HG03097 (cell line): ENCODE data around the gene TMEM252.

ENCODE experiments used
- ATAC-seq: cut with Tn5 transposase; IDR thresholded peaks from one replicate; pipeline ENCODE4 v1.9.1; 2021; ENCODE audit not compliant: unreplicated experiment, low FRiP score

The TMEM252 gene

GRCh38 chr9:68545033-68545705 is 4.5 kb upstream of the TMEM252 start:
- no peak for ATAC-seq

DNA sequence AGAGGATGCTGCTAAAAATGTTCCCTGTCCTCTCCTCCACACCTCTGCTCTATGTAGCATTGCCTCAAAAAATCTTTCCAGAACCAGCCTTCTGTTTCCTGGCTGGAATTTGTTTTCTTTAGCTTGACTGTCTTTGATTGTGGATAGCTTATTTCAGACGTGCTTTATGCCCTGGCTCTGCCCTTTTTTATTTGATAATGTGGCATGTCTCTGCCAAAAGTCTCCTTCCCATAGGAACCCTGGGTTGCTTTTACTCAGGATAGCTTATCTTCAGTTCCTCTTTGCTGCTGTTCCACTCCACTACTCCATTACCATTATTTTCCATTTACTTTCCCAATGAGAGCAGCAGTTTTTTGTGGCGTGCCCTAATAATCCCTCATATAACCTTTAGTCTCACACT is 885 bp upstream of the TMEM252 start:
- no peak for ATAC-seq

DNA sequence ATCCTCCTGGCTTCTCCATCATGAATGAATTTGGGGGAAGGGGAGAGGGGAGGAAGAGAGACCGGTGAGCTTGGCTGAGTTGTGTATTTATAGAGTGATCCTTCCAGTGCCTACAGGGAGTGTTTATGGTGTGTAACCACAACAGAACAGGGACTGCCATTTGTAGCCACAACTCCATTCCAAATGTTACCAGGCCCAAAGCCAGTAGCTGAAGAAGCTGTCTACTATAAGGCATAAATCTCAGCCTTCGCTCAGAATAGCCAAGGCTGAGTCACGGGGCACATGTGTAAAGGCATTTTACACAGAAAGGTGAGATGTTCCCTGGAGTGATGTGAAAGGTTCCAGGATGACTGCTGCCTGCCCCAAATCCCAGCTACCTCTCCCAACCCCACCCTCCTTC is 2.5 kb downstream of the TMEM252 start:
- no peak for ATAC-seq

DNA sequence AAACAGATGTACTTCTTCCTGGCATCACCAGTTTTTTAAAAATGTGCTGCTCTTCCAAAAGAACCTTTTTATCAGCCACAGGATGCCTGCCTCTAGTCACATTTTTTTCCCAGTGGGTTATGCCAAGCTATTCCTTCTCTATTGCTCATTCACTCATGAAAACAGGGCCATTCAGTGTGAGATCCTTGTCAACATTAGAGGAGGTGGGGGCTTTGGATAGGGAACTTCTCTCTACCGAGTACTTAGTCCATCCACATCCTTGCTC is 3.1 kb downstream of the TMEM252 start:
- ATAC-seq = no peak

- ATAC-seq = no peak
Measured at GRCh38 chr9:68536876-68537615, 3.6 kb downstream of the TMEM252 start.

DNA sequence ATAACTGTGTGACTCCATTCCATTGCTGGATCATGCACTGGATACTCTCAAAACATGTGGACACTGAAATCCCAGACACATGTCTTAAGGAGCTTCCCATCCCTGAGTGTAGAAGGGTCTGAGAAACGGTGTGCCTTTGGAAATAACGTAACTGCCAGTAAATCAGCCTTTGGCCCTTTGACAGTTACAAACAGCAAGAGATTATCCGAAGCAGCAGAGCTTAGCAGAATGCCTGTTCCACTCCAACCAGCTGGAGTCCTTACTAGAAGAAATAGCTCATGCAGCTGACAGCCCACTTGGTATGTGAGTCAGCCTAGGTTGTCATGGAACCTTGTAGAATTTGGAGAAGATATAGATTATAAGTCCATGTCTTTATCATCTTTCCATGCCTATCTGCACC is 7.0 kb downstream of the TMEM252 start:
- ATAC-seq = no peak

- no peak for ATAC-seq
Measured at GRCh38 chr9:68532131-68532530, 8.6 kb downstream of the TMEM252 start.

DNA sequence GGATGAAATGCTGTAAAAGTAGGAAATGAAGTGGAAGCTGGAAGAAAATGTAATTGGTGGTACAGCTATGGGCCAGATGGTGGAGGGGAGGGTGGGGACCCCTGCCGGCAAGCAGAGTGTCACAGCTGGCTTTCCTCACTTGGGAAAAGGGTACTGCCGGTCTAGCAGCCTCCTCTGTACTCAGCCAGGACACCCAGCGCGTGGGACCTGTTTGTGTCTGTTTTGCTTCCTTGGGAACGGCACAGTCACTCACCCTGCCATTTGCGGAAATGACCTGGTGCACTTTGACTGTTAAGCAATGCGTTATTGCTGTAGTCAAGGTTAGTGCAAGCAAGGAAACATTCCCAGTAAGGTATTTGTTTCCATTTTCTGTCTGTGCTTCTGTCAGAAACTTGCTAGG is 10.1 kb downstream of the TMEM252 start:
- no peak for ATAC-seq

GRCh38 chr9:68523367-68523936 is 17.2 kb downstream of the TMEM252 start:
- no peak for ATAC-seq

DNA sequence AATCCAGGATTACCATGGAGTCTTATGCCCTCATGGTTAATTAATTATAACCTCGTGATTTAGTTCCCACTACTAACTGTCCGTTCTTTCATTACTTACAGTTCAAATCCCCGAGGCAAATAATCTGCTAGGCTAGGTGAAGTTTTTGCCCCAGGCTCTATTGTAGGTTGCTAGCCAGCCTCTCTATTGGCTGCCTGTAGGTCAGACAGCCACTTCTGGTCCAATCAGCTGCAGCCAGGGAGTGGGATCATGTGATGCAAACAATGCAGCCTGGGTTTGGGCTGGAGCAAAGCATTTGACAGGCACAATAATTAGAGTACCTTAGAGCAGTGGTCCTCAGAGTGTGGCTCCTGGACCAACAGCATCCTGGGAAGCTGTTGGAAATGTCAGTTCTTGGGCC is 17.7 kb downstream of the TMEM252 start:
- no peak for ATAC-seq

- no peak for ATAC-seq
Measured at GRCh38 chr9:68522131-68522530, 18.6 kb downstream of the TMEM252 start.

DNA sequence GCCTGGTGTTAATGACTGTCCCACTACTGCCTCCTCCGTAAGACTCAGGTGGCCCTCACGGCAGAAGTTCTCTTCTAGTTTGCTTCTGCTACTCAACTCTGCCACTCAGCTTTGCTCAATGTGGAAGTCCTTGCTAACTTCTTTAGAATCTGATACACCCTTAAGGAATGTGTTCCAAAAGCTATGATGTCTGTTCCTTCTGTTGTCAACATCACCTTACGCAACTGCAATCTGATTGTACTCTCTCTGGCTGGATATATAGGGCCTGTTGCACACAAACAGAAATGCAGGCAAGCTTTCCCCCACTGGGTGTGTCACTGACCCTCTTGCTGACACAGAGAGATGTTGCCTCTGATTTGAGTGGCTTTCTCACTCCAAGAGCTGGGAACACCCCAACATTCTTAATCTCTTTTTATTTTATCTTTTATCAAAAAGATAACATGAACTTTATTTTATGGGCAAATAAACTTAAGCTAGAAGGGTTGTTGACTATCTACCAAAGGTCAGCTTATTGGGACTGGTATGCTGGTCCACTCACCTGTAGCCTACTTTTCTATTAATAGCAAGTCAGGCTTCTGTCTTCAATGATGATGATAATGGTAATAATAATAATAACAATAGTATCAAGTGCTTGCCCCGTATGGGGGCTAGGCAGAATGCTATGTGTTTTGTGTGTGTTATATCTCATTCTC is 25.2 kb downstream of the TMEM252 start:
- no peak for ATAC-seq

GRCh38 chr9:68513981-68514380 is 26.7 kb downstream of the TMEM252 start:
- ATAC-seq = no peak

GRCh38 chr9:68513385-68513784 is 27.3 kb downstream of the TMEM252 start:
- ATAC-seq = no peak

GRCh38 chr9:68509689-68510088 is 31.0 kb downstream of the TMEM252 start:
- ATAC-seq = no peak

GRCh38 chr9:68508547-68508946 is 32.1 kb downstream of the TMEM252 start:
- ATAC-seq = no peak

GRCh38 chr9:68507806-68508145 is 32.9 kb downstream of the TMEM252 start:
- no peak for ATAC-seq

DNA sequence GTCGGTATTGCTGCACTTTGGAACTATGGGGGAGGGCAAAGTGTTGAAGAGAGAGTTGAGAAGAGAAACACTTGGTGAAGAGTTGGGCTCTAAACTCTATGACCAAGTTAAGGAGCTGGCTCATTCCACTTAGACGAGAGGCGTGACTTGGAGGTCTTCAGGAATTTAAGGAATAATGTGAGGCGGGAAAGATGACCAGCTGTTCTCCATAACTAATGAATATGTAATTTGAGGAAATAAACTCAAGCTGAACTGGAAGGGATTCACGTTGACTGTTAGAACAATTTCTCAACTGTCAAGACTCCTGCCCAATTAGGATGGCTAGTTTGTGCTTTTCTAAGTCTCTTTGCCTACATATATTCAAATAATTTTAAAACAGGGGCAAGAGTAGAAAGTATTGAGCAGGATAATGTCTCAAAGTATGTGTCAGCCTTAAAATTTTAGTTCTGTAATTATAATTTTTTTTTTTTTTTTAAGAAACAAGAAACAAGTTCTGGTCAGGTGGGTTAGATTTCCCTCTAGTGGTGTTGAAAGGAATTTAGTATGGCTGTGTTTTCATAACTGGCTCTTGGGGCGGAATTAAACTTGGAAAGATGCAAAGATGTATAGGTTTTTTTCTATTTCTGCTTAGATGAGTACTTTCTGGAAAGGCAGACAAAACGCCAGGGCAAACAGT is 33.4 kb downstream of the TMEM252 start:
- no peak for ATAC-seq

GRCh38 chr9:68506551-68506950 is 34.1 kb downstream of the TMEM252 start:
- no peak for ATAC-seq

GRCh38 chr9:68505681-68506409 is 34.8 kb downstream of the TMEM252 start:
- no peak for ATAC-seq

DNA sequence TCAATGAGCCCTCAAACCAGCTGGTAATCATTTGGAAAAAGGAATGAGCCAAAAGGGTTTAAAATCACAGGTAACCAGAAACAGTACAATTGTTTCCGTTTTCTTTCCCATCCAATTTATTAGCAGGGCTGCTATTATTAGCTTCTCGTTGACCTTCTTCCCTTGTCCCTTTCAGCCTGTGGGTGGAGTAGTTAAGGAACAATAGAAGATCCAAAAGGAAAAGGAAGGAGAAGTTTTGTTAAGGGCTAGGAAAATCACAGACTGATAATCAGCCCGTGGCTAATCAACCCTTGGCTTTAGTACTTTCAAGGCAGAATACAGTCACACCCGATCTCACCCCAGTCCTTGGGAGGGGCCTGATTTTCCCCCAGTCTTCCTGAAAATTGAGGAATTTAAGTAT is 38.4 kb downstream of the TMEM252 start:
- no peak for ATAC-seq
